HG02678 (cell line): ENCODE data around the gene SUGCT.
A peak's percentile ranks its signal among the peaks of the same experiment; 100 is the strongest.
"Not testable (repeated sequence)": the region's sequence is repeated elsewhere in the genome, so short reads cannot be mapped to it uniquely, and the experiment has no call there.

Experiments
- ATAC-seq: cut with Tn5 transposase; IDR thresholded peaks from one replicate; pipeline ENCODE4 v1.9.1; 2021; ENCODE audit warnings: mild to moderate bottlenecking, moderate library complexity; ENCODE audit not compliant: unreplicated experiment

The SUGCT gene

DNA sequence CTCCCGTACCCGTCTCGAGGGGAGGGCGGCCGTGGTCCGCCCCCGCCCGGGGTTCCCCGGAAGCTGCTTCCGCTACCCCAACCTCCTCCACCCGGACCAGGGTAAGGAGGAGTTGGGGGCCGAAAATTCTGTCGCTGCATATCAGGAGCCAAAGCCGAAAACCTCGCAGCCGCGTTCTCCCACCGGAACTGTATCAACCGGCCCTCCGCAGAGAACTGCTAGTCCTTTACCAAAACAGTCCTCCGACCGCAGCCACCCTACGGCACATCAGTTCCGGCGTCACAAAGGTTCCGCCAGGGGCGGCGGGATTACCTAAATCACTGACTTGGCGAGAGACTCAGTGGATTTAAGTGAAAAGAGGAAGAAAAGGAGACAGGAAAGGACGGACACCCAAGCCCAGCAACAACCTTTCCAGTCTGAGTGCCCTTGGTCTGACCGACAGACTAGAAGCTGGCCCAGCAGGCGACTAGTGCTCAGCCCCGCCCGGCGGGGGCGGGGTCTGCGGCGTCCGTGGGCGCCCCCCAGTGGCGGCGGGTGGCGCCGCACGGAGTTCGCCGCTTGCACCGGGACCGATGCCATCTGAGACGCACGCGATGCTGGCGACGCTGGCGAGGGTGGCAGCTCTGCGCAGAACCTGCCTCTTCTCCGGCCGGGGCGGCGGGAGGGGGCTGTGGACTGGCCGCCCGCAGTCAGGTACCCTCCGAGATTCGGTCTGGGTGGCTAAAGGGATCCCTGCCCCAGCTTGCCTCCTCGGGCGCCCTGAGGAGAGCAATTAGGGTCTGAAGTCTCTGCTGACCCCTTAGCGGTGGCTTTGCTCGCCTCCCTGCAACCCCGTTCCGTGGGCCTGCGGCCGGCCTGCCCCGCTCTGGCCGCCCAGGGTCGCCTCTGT is at the start of gene SUGCT, which contains the start of gene MPLKIP:
TSS of gene SUGCT (plus strand) at position 578 of the 889 bp plus-strand sequence.
TSS of gene MPLKIP (minus strand) at position 195 of the 889 bp plus-strand sequence. CDS start at position 140, 55 bp downstream.
- peak; percentile 87 for ATAC-seq

DNA sequence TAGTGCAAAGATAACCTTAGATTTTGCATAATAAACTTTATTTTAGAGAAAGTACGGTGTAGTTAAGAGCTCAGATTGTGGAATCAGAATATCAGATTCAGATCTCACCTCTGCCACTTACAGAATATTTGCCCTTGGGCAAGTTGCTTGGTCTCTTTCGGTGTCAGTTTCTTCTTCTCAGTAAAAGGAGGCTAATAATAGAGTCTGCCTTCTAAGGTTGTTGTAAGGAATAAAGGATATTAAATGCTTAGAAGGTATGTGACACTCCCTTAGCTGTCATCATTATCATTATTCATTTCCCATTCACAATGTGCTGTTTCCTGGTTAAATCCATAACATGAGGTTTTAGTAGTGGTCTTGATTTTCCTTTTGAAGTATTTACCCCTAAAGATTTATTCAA is 42.6 kb upstream of the SUGCT start:
- no peak for ATAC-seq

- no peak for ATAC-seq
Measured at GRCh38 chr7:40093631-40094350, 41.0 kb upstream of the SUGCT start.

GRCh38 chr7:40095230-40095629 is 39.6 kb upstream of the SUGCT start:
- no peak for ATAC-seq

GRCh38 chr7:40095695-40096327 is 39.0 kb upstream of the SUGCT start:
- ATAC-seq, result no peak

DNA sequence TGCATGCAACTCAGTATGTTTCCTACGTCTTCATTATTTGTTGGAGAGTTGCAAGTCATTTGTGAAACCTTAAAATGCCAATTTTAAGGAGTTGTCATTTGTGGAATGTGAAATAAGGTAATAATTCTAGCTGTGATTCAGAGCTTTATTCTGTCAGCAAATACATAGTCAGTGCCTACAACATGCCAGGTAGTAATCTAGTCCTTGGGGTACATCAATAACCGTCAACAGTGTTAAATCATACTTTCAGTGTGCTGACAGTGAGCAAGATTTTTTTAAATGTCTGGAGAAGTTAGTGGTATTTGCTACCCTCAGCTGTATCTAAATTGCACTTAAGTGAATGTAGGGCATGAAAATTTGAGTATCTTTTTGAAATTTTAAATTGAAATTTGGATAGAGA is 37.1 kb upstream of the SUGCT start:
- ATAC-seq, result no peak

- no peak for ATAC-seq
Measured at GRCh38 chr7:40098810-40099209, 36.0 kb upstream of the SUGCT start.

GRCh38 chr7:40099837-40100236 is 35.0 kb upstream of the SUGCT start:
- no peak for ATAC-seq

GRCh38 chr7:40101201-40101600 is 33.6 kb upstream of the SUGCT start:
- no peak for ATAC-seq

- ATAC-seq, result no peak
Measured at GRCh38 chr7:40102897-40103296, 31.9 kb upstream of the SUGCT start.

DNA sequence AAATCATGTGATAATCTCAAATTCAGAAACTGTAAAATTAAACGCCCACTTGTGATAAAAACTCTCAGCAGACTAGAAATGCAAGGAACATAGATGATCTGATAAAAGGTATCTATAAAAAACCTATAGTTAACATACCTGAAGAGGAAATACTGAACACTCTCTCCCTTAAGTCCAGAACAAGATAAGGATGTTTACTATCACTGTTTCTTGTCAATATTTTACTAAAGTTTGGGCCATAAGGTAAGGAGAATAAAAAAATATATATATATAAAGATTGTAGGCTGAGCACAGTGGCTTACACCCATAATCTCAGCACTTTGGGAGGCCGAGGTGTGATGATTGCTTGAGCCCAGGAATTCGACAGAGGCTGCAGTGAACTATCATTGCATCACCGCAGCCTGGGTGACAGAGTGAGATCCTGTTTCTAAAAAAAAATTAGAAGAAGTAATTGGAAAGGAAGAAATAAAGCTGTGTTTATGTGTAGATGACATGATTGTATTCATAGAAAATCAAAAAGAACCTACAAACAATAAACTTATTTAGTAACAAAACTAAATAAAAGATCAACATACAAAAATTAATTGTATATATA is 28.8 kb upstream of the SUGCT start:
- ATAC-seq, result no peak

DNA sequence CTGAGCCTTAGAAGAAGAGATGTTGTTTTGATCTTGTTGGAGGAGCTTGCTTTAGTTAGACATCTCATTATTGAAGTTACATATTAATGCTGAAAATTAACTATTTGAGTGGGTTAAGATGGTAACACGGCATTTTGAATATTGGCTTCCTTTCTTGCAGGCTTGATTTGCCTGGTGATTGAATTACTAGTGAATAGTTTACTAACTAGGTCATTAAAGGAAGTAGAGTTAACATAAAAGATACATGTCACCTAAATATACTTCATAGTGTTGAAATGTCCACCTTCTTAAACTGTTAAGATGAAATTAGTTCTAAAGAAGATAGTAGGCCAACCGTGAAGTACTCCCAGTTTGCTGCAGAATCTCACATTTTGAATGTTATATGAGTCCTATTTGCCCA is 18.9 kb upstream of the SUGCT start:
- no peak for ATAC-seq

DNA sequence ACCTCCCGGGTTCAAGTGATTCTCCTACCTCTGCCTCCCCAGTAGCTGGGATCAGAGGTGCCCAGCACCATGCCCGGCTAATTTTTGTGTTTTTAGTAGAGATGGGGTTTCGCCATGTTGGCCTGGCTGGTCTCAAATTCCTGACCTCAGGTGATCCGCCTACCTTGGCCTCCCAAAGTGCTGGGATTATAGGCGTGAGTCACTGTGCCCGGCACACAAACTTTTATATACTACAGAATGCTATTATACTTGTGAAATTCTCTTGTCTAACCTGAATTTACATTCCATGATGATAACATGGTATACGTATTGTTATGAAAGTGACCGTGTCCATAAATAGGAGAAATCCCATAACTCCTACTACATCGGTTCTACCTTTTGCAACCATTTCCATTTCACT is 17.6 kb upstream of the SUGCT start:
- ATAC-seq, result not testable (repeated sequence)

GRCh38 chr7:40118201-40118600 is 16.6 kb upstream of the SUGCT start:
- not testable (repeated sequence) for ATAC-seq

DNA sequence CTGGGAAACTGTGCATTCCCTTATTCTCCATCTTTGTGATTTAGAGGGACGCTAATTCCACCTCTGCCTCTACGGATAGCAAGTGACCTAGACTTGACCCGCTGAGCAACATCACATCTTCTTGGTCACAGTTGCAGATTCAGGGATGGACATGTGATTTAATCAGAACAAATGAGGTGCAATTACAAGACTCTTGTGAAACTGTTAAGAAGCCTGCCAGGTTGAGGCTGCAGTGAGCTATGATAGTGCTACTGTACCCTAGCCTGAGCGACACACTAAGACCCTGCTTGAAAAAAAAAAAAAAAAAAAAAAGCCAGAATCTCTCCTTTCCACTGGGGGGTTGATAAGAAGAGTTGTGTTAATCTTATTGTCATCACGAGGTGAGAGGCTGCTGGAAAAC is 14.8 kb upstream of the SUGCT start:
- ATAC-seq, result no peak

DNA sequence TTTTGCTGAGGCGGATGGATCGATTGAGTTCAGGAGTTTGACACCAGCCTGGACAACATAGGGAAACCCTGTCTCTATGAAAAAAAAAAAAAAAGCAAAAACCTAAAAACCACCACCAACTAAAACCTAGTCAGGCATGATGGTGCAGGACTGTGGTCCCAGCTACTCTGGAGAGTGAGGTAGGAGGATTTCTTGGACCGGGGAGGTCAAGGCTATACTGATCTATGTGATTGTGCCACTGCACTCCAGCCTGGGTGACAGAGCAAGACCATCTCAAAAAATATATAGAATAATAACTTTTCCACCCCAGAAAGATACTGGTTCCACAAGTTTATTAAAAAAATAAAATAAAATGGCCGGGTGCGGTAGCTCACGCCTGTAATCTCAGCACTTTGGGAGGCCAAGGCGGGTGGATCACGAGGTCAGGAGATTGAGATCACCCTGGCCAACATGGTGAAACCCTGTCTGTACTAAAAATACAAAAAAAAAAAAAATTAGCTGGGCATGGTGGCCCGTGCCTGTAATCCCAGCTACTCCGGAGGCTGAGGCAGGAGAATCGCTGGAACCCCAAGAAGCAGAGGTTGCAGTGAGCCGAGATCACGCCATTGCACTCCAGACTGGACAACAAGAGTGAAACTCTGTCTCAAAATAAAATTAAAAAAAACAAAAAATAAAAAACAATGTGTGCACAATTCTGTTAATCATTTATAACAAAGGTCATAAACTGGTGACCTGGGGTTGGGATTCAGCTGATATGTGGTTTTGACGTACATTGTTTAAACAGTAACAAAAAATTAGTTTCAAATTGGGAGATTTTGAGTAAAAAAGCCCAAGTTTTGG is 12.5 kb upstream of the SUGCT start:
- ATAC-seq, result not testable (repeated sequence)

- ATAC-seq, result no peak
Measured at GRCh38 chr7:40122940-40123254, 11.9 kb upstream of the SUGCT start.

DNA sequence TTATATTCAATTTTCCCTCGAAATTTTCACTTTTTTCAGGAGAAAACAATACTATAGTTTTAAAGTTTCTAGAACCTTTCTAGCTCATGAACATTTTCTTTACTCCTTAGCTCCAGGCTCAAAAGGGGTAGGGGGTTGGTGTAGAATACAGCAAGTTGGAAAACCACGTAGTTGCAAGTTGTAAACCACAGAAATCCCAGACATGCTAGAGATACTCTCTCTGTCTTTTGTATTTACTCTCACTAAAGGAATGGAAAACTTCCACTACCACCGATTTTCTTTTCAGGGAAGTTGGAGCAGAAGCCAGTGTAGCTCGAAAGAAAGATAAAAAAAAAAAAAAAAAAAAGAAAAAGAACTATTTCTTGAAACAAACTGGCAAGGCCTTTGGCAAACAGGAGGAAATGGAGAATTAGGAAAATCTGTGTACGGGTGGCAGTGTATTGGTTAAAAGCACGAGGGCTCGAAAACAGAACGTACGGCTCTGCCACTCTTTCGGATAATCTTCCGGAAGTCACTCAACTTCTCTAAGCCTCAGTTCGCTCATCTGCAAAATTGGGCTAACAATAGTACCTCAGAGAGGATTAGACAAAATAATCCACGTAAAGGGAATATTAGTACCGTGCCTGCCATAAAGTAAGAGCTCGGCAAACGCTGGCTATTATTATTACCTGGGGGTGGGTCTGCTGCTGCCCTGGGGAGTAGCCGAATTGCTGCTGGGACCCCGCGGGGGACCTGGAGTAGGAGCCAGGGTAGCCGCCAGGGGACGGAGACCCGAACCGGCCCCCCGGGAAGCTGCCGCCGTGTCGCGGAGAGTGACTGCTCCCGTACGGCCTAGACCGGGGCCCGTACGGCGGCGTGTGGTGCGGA is 1.0 kb upstream of the SUGCT start:
- ATAC-seq, result peak; percentile 17

GRCh38 chr7:40135317-40135610 is 459 bp downstream of the SUGCT start:
- no peak for ATAC-seq

- ATAC-seq, result no peak
Measured at GRCh38 chr7:40137563-40137962, 2.8 kb downstream of the SUGCT start.
